Endometrium (tissue), 2 donors: ENCODE measurements around the gene TEF.
A peak's percentile ranks its signal among the peaks of the same experiment; 100 is the strongest.
"Not testable (repeated sequence)": the region's sequence is repeated elsewhere in the genome, so short reads cannot be mapped to it uniquely, and the experiment has no call there.

ENCODE experiments used
- FAIRE-seq: peaks from 2 replicates; lab custom pipeline; 2012; peaks lifted over from hg19 to GRCh38; lab: Jason Lieb, UNC
- donor health status: control.
- donor health status: control.

Gene TEF

GRCh38 chr22:41429232-41429950 lies 47.6 kb downstream of the TEF start:
- FAIRE-seq = no peak

- FAIRE-seq = no peak
Observed at GRCh38 chr22:41429951-41430332, 48.2 kb downstream of the TEF start.

GRCh38 chr22:41431656-41432055 lies 49.9 kb downstream of the TEF start:
- no peak for FAIRE-seq

GRCh38 chr22:41433480-41433879 lies 51.7 kb downstream of the TEF start:
- FAIRE-seq = not testable (repeated sequence)

GRCh38 chr22:41434361-41435003 lies 52.7 kb downstream of the TEF start:
- FAIRE-seq = not testable (repeated sequence)

- no peak for FAIRE-seq
Observed at GRCh38 chr22:41435560-41435959, 53.8 kb downstream of the TEF start.

- no peak for FAIRE-seq
Observed at GRCh38 chr22:41436322-41437113, 54.8 kb downstream of the TEF start.

GRCh38 chr22:41437198-41437597 lies 55.5 kb downstream of the TEF start:
- no peak for FAIRE-seq

- FAIRE-seq = not testable (repeated sequence)
Observed at GRCh38 chr22:41440511-41440910, 58.8 kb downstream of the TEF start.

GRCh38 chr22:41442240-41442792 lies 60.6 kb downstream of the TEF start:
- FAIRE-seq = no peak

- FAIRE-seq = peak; percentile 85
Observed at GRCh38 chr22:41444360-41445128, 62.8 kb downstream of the TEF start.

- FAIRE-seq = no peak
Observed at GRCh38 chr22:41445129-41446056, 63.7 kb downstream of the TEF start.

- FAIRE-seq = no peak
Observed at GRCh38 chr22:41446057-41446501, 64.3 kb downstream of the TEF start.

GRCh38 chr22:41446639-41447434 lies 65.1 kb downstream of the TEF start, which contains the start of gene TOB2:
Gene TOB2, minus strand, starts transcription at chr22:41446801. Its CDS starts 9,456 bp downstream, at chr22:41437345.
- FAIRE-seq = peak; percentile 78

GRCh38 chr22:41447435-41448188 lies 65.9 kb downstream of the TEF start:
- no peak for FAIRE-seq

GRCh38 chr22:41448189-41448808 lies 66.6 kb downstream of the TEF start:
- peak; percentile 99 for FAIRE-seq
